Loucy (cell line): ENCODE measurements around the gene IL24.

Experiments used
- CTCF ChIP-seq: fragments of 200-600 bp; sonication (generic); conservative IDR thresholded peaks from 2 replicates; pipeline ENCODE4 v1.5.1; 2014; ENCODE audit warnings: mild to moderate bottlenecking, antibody characterized with exemption, low read length
- EZH2phosphoT487 ChIP-seq: fragments of 200-600 bp; IDR thresholded peaks from 2 replicates; pipeline ENCODE4 v1.6.1; 2018; ENCODE audit warnings: antibody characterized with exemption, mild to moderate bottlenecking, moderate library complexity, borderline replicate concordance

DNA sequence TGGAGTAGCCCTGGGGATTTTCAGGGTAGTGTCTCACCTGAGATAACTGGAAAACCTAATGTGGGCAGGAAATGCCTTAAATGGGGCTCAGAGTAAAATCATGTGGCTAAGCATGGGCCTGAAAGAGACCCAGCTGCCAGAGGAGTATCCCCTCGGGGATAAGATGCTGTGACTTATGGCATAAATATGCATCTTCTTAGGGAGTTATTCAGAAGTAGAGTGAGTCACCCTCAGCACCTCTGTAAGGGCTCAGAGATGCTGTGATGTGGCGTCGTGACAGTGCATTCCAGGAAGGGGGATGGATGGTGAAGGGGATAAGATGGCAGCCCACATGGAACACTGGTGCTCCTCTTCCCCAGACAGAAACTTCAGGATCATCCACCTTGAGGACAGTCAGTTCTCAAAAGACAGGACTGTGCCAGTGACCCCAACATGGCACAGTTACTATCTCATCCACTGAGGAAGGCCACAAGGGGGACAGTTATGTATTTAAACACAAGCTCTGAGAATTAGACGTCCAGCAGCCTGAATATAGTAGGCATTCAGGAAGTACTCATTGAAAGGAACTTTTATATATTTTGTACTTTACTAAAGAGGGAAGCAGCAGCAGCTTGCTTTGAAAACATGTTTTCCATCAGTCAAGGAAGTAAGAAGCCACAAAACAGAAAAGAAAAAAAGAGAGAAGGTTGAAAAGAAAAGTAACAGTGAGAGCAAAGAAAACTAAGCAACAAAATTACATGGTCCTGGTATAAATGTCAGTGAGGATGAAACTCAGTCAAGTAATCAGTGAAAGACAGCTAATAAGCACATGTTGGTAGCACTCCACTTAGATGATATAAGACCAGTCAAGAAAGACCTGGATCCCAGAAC is 8.3 kb downstream of the IL24 start:
- TF ChIP-seq CTCF (no peak), EZH2phosphoT487 (no peak)
